HG02840 (cell line): ENCODE measurements around the gene RBFOX2.

Experiments used
- ATAC-seq: cut with Tn5 transposase; IDR thresholded peaks from one replicate; pipeline ENCODE4 v1.9.1; 2021; ENCODE audit warnings: mild to moderate bottlenecking, moderate library complexity, moderate number of reproducible peaks; ENCODE audit not compliant: unreplicated experiment, low FRiP score

RBFOX2 gene

DNA sequence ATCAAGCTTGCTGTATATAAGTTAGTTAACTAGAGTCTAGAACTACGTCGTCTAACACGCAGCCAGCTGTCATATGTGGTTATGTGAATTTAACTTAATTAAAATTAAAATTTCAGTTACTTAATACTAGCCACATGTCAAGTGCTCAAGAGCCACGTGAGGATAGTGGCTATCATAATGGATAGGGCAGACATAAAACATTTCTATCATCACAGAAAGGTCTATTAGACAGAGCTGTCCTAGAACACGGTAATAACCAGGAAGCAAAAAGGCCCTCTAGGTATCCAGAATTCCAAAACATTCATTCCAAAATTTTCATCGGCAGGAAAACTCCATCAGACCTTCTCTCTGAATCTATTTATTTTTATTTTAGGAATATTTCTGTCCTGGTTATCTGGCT is 123.9 kb downstream of the RBFOX2 start:
- ATAC-seq, result no peak

DNA sequence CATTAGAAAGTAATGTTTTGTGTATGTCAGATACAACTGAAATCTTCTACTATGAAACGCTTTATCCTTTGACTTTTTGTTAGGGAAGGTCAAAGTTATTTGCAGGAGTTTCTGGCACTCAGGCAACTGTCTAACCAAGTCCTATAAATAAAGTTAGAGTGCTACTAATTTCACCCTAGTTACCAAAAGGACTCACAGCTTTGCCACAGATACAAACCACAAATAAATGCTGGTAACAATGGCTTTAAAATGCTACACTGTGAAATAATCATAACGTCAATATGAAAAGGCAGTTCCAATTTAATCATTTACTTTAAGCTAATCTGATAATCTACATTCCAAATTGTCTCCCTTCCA is 124.3 kb downstream of the RBFOX2 start:
- no peak for ATAC-seq

DNA sequence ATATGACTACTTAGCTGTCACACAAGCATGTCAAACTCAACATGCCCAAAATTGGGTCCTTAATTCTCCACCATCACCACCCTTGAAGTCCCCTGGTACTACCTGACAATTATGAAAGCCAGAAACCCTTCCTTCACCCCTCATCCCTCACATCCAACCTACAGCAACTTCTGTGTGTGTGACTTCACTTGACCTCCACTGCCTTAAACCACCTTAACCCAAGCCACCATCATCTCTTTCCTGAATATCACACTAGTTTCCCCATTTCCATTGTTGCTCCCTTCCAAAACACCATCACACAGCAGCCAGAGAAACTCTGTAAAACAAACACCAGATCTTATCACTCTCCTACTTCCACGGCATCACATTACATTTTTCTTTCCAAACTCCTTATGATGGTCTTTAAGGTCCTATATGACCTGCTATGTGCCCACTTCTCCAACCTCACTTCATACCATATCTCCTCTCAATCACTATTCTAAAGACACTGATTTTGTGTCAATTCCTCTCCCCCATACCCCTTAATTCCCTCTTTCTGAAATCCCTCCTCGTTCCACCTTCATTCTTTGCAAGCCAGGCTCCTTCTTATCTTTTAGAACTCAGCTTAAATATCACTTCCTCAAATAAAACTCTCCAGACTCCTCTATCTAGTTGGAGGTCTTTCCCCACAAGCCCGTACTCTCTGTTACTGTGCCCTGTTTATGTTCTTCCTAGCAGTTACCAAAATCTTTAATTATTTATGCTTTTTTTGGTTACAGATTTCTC is 124.9 kb downstream of the RBFOX2 start:
- ATAC-seq, result no peak

DNA sequence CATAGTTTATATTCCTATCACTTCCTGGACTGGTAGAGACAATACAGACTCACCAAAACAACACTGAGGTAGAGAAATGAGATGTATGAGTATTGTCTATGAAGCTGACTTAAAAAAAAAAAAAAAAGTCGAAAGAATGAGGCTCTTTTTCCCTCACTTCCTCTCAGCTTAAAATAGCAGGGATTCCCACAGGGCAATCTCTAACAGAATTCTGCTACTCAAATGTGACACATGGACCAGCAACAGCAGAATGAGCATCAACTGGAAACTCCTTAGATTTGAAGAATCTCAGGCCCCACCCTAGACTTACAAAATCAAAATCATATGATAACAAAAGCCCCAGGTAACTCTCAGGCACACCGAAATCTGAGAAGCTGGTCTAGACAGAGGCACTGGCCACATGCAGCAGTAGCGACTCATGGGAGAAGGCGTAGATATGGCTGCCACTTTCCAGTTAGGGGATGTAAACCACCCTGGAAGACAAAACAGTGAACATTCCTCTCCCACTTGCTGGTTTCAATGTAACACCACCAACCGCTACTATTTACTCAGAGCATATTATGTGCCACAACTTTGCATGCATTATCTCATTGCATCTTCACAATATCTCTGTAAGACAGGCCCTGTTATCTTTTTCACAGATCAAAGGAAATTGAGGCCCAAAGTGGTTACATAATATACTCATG is 128.0 kb downstream of the RBFOX2 start:
- no peak for ATAC-seq

DNA sequence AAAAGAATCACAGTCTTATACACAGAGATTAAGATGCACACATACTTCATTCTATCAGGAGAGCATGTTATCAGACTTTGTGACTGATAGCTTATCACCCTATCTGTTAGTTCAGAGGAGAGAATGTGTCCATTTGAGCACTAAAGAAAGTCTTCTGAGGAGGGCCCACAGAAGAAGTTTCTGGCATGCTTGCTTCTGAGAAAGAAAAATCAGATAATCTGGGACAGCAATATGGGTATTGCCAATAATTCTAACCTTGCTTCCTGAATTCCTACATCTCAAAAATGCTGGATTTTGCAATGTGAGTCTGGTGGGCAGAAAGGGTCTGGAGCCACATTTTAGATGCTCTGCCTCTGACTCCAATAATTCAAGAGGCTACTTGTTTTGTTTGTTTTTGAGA is 128.9 kb downstream of the RBFOX2 start:
- ATAC-seq, result no peak

DNA sequence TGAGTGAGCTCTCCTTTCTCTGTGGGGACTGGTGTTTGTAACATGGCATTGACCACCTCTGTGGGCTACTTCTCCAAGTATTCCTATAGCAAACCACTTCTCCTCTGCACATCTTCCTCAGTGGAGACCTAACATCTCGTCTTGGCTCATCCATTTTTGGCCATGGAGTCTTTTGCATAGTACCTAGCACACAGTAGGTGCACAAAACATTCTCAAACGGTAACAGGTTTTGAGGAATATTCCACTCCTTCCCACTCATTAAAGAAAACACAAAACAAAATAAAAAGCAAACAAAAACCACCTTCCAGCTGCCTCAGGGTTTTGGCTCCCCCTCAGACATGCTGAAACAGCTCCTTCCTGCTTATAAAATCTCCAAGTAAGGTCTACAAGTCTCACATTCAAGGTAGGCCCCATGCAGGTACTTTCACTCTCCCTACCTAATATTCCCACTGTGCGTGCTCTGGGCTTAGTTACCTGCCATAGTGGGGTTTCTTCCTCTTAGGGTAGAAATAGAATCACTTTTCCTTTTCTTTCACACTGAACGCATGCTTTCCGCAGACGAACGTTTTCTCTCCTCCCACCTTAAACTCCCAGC is 132.4 kb downstream of the RBFOX2 start:
- no peak for ATAC-seq

DNA sequence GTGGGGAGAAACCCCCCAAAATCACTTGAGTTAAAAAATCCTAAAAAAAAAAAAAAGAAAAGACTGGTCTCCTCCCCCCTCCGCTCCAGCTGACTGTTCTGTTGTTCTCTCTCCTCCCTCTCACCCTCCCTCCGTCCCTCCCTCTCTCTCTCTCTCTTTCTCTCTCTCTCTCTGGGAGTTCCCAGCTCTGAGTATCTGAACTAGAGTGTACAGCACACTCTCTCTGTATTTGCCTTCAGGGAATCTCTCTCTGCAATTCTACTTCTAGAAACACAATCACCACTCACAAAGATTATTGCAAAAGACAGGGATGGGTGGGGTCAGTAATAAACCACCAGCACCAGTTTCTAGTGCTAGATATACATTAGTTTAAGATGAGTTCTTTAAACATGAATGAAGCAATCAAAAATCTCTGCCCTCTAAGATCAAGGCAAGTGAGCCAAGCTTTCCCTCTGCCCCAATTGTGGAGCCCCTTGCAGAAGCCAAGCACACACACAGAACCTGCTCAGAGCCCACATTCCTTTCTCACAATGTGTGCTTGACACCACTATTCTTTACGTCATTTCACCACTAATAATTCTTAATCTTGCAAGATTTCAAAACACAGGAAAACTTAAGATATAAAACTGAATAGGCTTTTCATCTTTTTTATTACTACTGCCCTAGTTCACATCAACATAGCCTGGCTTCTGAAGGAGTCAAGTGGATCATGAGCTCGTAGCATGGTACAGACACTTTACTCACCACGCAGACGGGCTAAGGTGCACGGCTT is 133.5 kb downstream of the RBFOX2 start:
- ATAC-seq, result no peak

DNA sequence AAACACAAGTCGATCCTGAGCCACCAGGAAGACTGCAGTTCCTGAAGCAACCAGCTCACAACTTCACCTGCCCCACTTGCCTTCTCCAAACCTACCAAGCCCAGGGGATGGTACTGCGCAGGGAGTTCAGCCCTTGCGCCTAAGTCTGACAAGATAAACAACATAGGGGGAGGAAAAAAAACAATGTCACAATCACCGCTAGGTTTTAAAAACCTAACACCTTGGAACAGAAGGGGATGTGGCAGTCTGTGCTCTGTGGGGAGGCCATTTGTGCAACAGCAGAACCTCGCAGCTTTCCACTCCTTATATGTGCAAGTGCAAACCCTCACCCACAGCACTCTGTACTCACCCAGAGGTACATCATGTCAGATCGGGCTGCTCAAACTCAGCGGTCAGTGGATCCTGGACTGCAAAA is 134.2 kb downstream of the RBFOX2 start:
- no peak for ATAC-seq

DNA sequence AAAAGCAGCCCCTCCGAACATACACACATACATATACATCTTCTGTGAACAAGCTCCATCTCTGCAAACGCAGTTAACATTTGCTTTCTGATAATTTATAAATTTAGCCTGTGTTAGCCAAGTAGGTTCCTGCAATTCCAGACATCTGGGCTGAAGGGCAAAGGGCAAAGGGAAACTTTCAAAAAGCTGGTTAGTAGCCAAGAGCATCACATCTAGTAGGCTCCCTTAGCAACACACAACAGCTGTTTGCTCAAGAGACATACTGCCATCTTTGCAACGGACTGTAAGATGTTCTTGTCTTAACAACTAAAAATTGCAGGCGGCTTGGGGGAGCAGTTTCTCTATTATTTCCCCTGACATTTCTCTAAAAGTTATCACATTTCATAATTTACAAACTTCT is 134.9 kb downstream of the RBFOX2 start:
- ATAC-seq, result no peak

DNA sequence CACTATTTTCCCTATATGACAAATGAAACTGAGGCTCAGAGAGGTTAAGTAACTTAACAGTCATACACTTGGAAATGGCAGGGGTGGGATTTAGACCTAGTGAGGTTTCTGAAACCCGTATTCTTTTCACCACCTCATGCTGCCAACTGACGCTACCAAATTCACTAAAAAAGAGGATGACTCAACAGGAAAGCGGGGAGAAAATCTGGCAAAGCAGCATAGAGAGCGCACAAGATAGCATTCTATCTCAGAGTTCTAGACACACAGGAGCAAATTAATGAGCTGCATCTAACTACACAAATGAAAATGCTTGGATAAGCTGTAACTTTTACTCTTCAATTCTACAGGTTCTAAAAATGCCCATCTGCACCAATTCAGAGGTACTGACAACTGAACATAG is 136.4 kb downstream of the RBFOX2 start:
- no peak for ATAC-seq

DNA sequence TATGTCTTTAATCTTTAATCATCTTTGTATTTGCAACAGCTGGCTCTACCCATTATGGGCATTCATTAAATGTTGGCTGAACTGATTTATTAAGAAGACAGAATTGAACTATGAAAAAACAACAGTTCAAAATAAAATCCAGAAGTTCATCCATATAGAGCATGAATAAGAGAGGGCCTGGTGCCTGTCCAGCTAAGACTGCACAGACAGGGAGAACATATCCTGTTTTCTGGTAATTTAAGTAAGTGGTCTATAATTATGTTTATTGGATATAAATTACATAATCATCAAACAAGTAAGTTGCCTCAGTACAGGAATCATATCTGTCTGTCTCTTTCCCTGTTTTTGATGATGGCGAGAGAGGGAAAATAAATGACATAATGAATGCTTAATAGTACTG is 137.2 kb downstream of the RBFOX2 start:
- no peak for ATAC-seq

DNA sequence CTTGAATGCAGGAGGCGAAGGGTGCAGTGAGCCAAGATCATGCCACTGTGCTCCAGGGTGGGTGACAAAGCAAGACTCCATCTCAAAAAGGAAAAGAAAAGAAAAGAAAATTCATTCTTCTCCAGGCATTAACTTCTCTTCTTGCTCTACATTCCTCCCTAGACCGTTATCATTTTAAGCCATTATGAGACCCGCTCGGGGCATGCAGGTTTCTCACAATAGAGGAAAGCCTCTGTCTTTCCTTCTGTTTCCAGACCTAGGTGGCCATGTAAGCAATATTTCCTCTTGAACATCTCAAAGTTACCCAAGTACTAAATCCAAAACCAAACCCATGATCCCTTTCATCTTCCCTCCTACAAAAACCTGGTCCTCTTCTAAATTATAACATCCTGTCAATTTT is 139.6 kb downstream of the RBFOX2 start:
- no peak for ATAC-seq

DNA sequence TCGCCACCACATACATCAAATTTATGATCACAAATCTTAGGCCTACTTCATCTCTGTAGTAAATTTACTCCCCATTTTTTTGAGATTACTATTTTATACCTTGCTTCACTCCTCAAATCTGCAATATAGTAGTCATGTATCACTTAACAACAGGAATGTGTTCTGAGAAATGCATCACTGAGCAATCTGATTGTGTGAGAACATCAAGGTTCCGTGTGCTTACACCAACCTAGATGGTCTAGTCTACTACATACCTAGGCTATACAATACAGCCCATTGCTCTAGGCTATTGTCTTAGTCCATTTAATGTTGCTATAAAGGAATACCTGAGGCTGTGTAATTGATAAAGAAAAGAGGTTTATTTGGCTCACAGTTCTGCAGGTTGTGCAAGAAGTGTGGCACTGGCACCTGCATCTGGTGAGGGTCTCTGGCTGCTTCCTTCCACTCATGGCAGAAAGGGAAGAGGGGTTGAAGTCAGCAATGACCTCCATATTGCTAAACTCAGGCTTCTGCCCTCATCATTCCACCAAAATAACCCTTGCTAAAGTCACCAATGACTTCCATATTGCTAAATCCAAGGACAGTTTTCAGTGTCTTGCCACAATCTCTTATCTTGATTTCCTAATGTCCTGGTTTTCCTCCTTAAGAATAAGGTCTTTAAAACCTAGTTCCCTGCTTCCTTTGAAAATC is 140.3 kb downstream of the RBFOX2 start:
- no peak for ATAC-seq

DNA sequence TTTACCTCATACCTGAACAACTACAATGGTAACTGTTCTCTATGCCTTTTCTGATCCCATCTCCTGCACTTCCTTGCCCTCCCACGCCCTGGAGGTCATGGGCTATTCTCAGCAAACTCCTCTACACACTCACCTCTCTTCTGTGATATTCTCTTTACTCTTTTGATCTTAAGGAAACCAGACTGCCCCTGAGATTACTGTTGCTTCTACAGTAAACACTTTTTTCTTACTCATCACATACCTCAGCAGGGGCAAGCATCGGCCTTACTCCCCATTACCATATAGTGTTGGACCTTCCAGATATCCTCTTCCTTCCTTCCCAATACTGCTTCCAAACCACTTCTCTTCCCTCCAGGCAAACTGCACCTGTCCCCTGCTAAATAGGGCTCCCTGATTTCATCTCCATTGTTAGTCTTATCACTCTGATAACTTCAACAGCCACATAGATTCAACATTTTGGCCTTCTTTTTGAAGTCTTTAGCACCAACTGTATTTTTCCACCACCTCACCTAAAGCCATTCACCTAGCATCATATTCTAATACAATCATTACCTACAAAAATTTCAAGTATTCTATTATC is 141.2 kb downstream of the RBFOX2 start:
- no peak for ATAC-seq

DNA sequence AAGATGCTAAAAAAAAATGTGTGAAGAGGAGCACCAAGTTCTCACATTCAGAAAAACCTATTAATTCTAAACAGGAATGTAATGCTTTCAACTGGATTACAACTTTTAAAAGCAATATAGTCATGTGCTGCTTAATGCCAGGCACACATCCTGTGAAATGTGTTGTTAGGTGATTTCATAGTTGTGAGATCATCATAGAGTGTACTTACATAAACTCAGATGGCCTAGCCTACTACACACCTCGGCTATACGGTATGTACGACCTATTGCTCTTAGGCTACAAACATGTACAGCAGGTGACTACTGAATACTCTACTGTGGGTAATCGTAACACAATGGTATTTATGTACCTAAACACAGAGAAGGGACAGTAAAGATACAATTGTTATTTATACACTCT is 142.3 kb downstream of the RBFOX2 start:
- no peak for ATAC-seq

DNA sequence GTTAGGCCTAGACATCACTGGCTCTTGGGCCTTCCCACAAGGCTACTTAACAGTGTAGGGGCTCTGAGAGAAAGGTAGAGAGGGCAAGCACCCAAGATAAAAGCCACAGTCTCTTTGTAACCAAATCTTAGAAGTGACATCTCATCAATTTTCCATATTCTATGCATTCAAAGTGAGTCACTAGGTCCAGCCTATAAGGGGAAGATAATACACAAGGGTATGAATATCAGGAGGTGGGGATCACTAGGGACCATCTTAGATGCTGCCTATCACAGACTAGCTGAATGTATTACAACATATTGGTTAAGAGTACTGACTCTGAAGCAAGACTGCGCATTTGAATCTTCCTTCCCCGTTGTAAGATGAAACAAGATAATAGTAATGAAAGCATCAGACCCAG is 144.1 kb downstream of the RBFOX2 start:
- ATAC-seq, result no peak

DNA sequence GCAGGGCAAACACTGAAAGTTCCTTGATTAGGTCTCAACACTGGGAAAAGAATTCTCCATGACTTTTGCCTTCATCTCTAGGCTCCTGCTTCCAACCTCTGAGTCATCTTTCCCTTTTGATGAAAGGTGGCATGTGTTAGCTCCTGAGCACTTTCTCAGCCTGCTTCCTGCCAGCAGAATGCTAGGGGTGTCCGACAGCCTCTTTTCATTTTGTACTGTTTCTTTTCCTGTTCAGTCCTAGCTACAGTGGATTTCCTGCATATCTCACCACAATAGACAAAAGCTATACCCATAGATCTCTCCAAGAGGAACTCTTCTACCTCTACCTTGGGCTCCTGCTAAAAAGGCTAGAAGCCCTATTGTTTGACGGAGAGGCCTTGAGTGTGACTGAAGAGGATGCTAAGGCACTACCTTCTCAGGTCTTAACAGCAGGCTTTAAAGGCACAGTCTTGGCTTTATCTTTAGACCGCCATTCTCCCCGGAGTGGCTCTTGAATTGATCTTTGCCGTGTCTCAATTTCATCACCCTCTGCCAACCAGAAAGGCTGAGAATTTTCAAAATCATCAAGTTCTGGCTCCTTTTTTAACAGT is 145.5 kb downstream of the RBFOX2 start:
- no peak for ATAC-seq

DNA sequence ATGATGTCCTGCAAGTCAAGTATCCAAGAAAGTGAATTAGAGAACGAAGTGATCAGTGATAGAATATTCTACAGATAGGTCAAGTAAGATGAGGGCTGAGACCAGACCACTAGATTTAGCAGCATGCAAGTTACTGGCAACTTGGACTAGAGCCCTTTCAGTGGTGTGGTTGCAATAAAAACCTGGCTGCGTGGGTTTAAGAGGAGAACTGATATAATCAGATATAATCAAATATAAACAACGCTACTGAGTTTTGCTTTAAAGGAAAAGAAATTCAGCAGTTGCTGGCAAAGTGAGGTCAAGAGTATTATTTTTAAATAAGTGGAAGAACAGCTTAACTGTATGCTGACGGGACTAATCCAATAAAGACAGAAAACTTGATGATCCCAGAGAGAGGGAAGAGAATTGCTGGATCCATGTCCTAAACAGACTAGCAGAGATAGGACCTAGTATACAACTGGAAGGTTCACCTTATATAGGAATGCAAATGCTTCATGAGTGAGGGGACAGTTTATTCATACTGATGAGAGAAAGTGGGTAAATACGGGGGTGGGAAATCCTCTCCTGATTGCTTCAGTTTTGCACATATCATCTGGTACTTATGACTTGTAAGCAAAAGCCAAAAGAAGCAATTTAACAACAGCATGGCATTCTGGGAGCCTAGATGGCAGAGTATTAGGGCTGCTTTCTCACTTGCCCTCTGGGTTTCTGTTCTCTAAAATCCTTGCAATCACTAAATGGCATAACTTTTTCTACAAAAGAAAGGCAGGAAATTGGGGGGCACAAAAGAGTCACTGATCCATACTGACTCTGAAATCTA is 146.2 kb downstream of the RBFOX2 start:
- ATAC-seq, result no peak

DNA sequence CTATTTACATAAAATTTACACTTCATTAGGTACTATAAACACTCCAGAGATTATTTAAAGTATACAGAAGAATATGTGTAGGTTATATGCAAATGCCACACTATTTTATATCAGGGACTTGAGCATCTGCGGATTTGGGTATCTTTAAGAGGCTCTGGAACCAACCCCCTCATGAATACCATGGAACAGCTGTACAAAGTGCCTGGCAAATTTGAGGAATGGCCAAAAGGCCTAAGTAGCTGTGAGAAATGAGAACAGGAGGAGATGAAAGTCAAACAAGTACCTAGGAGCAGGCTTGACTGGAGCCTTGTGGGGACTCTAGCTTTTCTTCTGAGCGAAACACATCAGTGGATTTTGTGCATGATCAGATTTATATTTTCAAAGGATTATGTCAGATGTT is 149.3 kb downstream of the RBFOX2 start:
- no peak for ATAC-seq
